Astrocyte (in vitro differentiated cells and primary cell): ENCODE measurements around the gene PIK3R4.

Source experiments
- CTCF ChIP-seq: IDR thresholded peaks from 2 replicates; pipeline ENCODE4 v1.5.1; 2011; ENCODE audit warnings: low read depth, mild to moderate bottlenecking, inconsistent platforms, low read length, moderate library complexity; ENCODE audit not compliant: insufficient read depth
- EZH2 ChIP-seq: IDR thresholded peaks from 2 replicates; pipeline ENCODE4 v1.6.1; 2012; ENCODE audit warnings: mild to moderate bottlenecking, low read length, inconsistent platforms; ENCODE audit not compliant: insufficient read depth

GRCh38 chr3:130779486-130779885 is 32.9 kb upstream of the PIK3R4 start:
- TF ChIP-seq CTCF: no peak
- no peak for TF ChIP-seq EZH2
